NCI-H1105 treated with DMSO at 0.1 percent for 48 hours (cell line): Measurements from ENCODE around the gene ZNF141.
"Not testable (repeated sequence)": the region's sequence is repeated elsewhere in the genome, so short reads cannot be mapped to it uniquely, and the experiment has no call there.

Experiments used
- DNase-seq: peaks from one replicate; lab custom pipeline; 2025; lab: John Stamatoyannopoulos, UW

The ZNF141 gene

GRCh38 chr4:385934-386707, 48.5 kb downstream of the ZNF141 start:
- DNase-seq: no peak

GRCh38 chr4:386708-387105, 49.1 kb downstream of the ZNF141 start:
- no peak for DNase-seq

- no peak for DNase-seq
Observed at GRCh38 chr4:404006-404405, 66.4 kb downstream of the ZNF141 start.

DNA sequence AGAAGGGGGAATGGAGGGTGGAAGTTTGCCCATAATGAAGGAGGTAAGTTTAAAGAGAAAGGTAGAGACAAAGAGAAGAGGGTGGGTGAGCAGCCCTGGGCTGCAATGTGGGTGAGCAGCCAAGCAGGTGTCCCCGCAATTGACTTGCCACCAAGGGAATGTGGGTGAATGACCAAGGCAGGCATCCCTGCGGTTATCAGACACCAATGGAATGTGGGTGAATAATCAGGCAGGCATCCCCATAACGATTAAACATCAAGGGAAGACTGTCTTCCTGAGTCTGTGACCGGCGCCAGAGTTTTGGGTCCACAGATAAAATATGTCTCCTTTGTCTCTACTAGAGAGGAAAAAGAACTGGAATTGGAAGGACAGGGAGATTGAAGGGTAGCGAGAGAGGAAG, 70.7 kb downstream of the ZNF141 start:
- not testable (repeated sequence) for DNase-seq

- no peak for DNase-seq
Observed at GRCh38 chr4:422587-422986, 85.0 kb downstream of the ZNF141 start.
